Activated T-helper 1 cell treated with Interleukin-2 at 50 U/mL for 16 hours (primary cell): ENCODE measurements around the gene PFKFB3.
A peak's percentile ranks its signal among the peaks of the same experiment; 100 is the strongest.
"Not testable (repeated sequence)": the region's sequence is repeated elsewhere in the genome, so short reads cannot be mapped to it uniquely, and the experiment has no call there.

ENCODE experiments used
- DNase-seq: peaks from one replicate; pipeline ENCODE4 v3.0.0-alpha.2; 2020; ENCODE audit warnings: low read depth

Gene PFKFB3

DNA sequence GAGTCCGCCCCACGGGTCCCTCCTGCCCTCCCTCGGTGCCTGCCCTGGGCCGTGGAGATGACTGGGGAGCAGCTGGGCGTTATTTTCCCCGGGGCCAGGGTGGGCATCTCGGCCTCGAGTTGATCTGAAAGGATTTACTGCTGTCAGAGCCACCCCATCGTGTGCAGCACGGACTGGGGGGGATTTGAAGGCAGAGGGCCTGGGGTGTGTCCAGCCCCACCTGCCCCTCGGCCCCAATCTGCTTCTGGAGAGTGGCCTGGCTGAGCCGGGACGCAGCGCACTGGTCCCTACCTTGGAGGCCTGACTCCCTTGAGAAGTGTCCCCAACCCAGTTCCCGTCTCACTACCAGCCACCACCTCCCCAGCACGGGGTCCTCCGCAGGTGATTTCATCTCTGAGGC is 24.2 kb upstream of the PFKFB3 start:
- no peak for DNase-seq

- DNase-seq = no peak
Measured at GRCh38 chr10:6179078-6179477, 23.7 kb upstream of the PFKFB3 start.

DNA sequence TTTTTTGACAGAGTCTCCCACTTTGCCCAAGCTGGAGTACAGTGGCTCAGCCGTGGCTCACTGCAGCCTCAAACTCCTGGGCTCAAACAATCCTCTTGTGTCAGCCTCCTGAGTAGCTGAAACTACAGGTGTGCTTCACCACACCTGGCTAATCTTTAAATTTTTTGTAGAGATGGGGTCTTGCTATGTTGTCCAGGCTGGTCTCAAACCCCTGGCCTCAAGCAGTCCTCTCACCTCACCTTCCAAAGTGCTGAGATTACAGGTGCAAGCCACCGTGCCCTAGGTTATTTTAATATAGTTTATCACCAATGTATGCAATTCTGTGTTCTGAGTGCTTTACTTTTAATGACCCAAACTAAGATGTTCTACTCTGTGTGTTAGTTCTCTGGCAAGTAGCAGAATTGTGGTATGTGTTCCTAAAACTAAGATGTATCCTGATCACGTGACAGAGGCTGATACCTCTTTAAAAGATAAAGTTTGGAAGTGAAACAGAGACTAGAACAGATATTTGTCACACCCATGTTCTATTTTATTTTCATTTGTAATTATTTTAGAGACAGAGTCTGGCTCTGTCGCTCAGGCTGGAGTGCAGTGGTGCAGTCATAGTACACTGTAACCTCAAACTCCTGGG is 22.1 kb upstream of the PFKFB3 start:
- no peak for DNase-seq

DNA sequence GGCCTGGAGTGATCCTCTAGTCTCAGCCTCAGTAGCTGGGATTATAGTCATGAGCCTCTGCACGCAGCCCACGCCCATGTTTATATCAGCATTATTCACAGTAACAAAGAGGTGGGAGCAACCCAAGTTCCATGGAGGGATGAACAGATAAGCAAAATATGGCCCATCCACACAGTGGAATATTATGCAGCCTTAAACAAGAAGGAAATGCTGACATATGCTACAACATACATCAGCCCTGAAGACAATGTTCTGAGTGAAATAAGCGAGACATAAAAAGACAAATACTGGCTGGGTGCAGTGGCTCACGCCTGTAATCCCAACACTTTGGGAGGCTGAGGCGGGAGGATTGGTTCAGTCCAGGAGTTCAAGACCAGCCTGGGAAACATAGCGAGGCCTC is 21.5 kb upstream of the PFKFB3 start:
- no peak for DNase-seq

DNA sequence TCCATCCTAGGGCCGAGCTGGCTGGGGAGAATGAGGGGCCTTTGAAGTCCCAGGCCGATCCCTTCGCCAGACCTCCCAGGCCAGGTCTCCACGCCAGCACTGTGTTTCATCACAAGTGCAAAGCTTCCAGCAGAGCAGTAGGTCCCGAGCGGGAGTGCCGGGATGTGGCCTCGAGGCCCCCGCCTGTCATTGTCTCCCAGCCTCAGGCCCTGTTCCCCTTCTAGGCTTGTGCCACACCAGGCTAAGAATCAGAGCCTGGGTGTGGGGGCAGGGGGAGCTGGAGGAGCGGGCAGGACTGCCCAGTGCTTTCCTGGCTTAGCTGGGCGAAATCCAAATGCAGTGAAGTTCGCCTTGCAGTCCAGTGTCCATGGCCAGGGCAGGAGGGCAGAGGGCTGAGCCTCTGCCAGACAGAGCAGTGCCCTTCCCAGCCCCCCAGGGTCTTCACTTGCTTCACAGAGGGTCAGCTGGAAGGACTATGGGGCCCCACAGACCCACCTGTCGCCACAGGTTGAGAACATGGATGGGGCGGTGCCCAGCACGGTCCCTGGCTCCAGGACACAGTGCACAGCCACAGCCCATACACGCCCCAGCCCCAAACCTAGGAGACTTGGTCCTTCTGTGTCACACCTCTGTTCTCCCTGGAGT is 20.2 kb upstream of the PFKFB3 start:
- no peak for DNase-seq

DNA sequence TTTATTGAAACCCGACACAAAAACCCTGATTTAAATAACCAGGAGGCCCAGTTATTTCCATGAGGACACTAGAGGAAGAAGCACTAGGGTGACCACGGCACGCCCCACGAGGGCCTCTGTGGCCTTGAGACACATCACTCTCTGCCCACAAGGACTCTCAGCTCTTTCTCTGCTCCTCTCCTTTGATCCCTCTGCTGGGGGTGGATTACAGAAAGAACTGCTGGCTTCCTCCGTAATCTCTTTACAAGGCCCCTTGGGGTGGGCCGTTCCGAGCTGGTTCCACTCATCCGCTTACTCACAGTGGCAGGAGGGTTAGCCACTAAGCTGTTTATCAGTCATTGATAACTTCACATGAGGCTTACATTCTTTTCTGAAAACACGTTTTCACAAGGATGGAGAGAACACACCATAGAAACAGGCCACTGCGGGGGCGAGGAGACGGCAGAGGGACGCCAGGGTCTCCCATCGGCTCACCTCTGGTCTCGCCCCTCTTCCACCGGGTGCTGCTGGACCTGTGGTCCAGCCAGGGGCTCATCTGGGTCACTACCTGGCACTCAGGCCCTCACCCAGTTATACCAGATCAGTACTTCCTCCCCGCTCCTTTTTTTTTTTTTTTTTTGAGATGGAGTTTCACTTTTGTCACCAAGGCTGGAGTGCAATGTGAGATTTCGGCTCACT is 17.6 kb upstream of the PFKFB3 start:
- no peak for DNase-seq

GRCh38 chr10:6186894-6187256 is 15.9 kb upstream of the PFKFB3 start:
- DNase-seq = no peak

DNA sequence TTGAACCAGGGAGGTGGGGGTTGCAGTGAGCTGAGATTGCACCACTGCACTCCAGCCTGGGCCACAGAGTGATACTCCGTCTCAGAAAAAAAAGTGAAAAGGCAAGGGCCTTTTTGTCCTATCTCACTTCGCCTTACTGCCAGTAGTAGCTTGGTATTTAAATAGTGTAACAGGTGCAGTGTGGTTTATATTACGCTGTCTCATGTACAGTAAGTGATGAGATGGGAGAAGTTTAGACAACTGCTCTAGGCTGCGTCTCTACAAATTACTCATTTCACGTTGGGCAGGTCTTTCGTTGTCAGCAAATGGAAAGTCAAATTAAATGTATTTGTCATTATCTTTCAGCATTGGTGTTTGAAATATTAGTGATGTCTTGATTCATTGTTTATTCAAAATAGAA is 15.5 kb upstream of the PFKFB3 start:
- DNase-seq = no peak

DNA sequence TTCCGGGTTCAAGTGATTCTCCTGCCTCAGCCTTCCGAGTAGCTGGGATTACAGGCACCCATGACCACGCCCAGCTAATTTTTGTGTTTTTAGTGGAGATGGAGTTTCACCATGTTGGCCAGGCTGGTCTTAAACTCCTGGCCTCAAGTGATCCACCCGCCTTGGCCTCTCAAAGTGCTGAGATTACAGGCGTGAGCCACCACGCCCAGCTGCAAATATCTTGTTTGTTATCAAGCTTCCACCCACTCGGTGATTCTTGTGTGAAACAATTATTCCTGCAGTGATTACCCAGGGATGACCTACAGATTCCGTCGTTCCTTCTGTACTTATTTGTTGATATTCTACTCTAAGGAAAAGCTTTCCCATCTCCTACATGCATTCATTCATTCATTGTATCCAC is 12.7 kb upstream of the PFKFB3 start:
- not testable (repeated sequence) for DNase-seq

DNA sequence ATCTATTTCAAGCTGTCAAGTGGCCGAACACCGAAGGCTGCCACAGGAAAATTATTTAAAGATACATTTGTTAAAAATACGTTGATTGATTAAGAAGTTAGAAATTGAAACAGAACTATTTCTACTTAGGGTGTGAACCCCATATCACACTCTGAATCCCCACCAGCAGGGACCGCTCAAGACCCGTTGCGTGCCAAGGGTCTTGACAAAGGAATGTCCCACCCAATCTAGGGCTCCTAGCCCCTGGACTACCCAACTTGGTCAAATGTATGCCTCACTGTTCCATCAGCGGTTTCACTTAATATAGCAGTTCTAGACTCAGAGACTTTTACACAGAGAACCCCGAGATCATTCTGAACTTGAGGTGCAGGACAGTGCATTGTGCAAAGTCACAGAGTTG is 11.6 kb upstream of the PFKFB3 start:
- DNase-seq = no peak

GRCh38 chr10:6191569-6191968 is 11.2 kb upstream of the PFKFB3 start:
- no peak for DNase-seq

GRCh38 chr10:6193342-6193741 is 9.4 kb upstream of the PFKFB3 start:
- DNase-seq = not testable (repeated sequence)

- no peak for DNase-seq
Measured at GRCh38 chr10:6194311-6194710, 8.4 kb upstream of the PFKFB3 start.

- no peak for DNase-seq
Measured at GRCh38 chr10:6195376-6195775, 7.4 kb upstream of the PFKFB3 start.

DNA sequence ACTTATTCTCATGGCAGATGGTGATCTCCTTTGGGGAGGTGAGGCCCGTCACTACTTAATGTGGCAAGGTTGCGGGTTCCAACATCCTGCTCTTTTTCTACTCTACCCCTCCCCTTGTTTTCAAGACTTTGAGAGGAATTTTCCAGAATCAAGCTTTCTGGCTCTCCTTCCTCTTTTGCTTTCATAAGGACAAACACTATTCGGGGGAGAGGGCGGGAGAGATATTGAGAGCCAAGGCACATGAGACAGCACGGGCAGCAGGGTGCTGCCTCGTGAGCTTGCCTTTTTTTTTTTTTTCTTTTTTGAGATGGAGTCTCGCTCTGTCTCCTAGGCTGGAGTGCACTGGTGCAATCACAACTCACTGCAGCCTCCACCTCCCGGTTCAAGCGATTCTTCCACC is 6.9 kb upstream of the PFKFB3 start:
- no peak for DNase-seq

DNA sequence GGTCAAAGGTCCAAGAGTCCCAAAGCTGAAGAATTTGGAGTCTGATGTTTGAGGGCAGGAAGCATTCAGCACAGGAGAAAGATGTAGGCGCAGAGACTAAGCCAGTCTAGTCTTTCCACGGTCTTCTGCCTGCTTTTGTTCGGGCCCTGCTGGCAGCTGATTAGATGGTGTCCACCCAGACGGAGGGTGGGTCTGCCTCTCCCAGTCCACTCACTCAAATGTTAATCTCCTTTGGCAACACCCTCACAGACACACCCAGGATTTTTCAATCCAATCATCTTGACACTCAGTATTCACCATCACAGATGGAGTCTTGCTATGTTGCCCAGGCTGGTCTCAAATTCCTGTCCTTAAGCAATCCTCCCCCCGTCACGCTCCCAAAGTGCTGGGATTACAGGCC is 6.2 kb upstream of the PFKFB3 start:
- not testable (repeated sequence) for DNase-seq

DNA sequence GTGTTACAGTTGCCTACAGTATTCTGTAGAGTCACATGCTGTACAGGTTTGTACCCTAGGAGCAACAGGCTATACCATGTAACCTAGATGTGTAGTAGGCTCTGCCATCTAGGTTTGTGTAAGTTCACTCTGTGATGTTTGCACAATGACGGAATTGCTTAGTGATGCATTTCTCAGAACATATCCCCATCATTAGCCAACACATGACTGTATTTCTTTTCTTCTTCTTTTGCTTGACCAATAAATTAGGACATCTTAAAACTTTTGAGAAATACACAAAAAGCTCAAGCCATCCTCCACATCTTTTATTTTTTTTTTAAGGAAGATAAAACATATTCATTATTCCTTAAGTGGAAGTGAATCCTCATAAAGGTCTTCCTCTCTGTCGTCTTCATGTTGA is 5.4 kb upstream of the PFKFB3 start:
- DNase-seq = no peak

DNA sequence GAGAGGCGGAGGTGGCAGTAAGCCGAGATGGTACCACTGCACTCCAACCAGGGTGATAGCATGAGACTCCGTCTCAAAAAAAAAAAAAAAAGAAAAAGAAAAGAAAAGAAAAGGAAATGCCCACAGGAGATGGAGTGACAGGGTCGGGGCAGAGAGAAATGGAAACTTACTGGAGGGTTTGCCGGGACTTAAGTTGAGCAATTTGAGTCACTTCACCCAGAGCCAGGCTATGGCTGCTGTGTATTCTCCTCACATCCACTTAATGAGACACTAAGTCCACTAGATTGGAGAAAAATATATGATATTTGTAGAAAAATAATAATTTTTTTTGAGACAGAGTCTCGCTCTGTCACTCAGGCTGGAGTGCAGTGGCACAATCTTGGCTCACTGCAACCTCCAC is 4.6 kb upstream of the PFKFB3 start:
- no peak for DNase-seq

GRCh38 chr10:6199131-6199733 is 3.5 kb upstream of the PFKFB3 start:
- DNase-seq = no peak

DNA sequence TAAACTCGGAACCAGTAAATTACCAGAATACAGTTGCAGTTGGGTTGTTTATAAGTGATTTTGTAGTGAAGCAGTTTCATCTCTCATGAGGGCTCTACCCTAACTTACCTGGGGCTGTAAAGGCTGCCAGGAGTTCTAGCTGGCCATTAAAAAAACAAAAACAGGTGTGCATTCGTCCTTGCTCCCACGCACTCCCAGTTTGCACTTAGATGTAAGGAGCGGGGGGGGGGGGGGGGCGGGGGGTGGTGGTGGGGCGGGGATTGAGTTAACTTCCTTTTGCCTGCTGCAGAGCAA is 2.3 kb upstream of the PFKFB3 start:
- no peak for DNase-seq

DNA sequence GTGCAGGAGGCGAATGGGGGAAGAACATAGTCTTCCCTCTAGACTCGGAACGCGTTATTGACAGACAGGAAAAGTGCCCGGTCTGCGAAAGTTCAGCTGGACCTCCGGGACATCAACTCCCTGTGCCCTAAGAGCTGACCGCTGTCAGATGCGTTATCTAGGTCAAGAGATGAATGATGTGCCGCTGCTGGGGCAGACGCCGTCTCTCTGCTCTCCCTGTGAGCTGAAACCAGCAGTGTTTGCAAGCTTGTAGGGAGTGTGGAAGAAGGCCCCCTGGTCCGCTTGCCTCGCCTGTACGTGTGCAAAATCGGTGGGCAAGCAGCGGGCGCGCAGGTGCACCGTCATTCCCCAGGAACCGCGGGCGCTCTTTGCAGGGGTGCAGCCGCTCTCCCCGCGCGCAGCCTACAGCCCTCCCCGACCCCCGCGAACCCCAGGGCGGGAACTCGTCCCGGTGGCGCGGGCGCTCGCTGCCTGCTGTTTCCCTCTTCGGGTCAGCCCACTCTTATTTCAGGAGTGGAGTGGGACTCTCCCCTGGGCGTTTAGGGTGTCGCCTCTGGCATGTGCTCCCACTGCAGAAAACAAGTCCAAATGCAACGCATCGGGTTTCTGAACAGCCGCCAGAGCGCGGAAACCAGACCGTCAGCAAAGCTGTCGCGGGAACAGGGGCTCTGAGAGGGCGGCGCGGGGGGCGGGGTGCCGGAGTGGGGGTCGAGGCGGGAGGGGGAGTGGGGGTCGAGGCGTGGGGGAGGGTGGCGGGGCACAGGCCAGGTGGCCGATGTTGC is 1.8 kb upstream of the PFKFB3 start:
- DNase-seq = no peak

- peak; percentile 68 for DNase-seq
Measured at GRCh38 chr10:6201516-6201975, 1.2 kb upstream of the PFKFB3 start.
